Measurements from ENCODE around the gene PLCG2.

- TF ChIP-seq POLR2A (IDR thresholded peaks at IDR 0.05) (no peak), CTCF (IDR thresholded peaks at IDR 0.05) (no peak)
Measured at GRCh38 chr16:81731649-81732048, 47.4 kb upstream of the PLCG2 start.
